Central memory CD8-positive, alpha-beta T cell (primary cell): Measurements from ENCODE around the gene YARS2.

Experiments
- ATAC-seq: fragments of 150-1000 bp; cut with Tn5 transposase; replicated peaks from 2 replicates; pipeline ENCODE4 v1.10.0; 2022; ENCODE audit warnings: mild to moderate bottlenecking, moderate FRiP score, moderate number of reproducible peaks; ENCODE audit not compliant: poor library complexity, severe bottlenecking; ENCODE audit errors: extremely low read depth
- DNase-seq, 2 donors: peaks; one replicate each; pipeline ENCODE4 v3.0.0; 2021; ENCODE audit warnings: low spot score in 2 of 2
- H3K27ac Mint-ChIP-seq: one replicate; pipeline ENCODE4 v1.8.0; 2022; ENCODE audit warnings: low read depth, mild to moderate bottlenecking, moderate library complexity, mixed read lengths
- H3K27me3 Mint-ChIP-seq: one replicate; pipeline ENCODE4 v1.8.0; 2022; ENCODE audit warnings: mixed read lengths
- H3K36me3 Mint-ChIP-seq: one replicate; pipeline ENCODE4 v1.8.0; 2022; ENCODE audit warnings: mild to moderate bottlenecking, moderate library complexity, mixed read lengths; ENCODE audit not compliant: insufficient read depth
- H3K4me1 Mint-ChIP-seq: one replicate; pipeline ENCODE4 v1.8.0; 2022; ENCODE audit warnings: mixed read lengths
- H3K4me3 Mint-ChIP-seq: one replicate; pipeline ENCODE4 v1.8.0; 2022; ENCODE audit warnings: mild to moderate bottlenecking, moderate library complexity, mixed read lengths
- H3K9me3 Mint-ChIP-seq: one replicate; pipeline ENCODE4 v1.8.0; 2022; ENCODE audit warnings: mixed read lengths

Gene YARS2

GRCh38 chr12:32755654-32756475 lies at the start of gene YARS2:
YARS2 (minus strand) TSS chr12:32755897; CDS start chr12:32755874, 23 bp downstream.
- Mint-ChIP-seq H3K27me3 (no peaks in the 10 kb centered on the region), H3K27ac (peak within 1 kb of the TSS; percentile 90), H3K4me1 (peaks cover 19% of the 10 kb centered on the region), H3K36me3 (peaks cover 38% of the 10 kb centered on the region), H3K4me3 (peak within 1 kb of the TSS; percentile 84), H3K9me3 (no peaks in the 10 kb centered on the region)
- DNase-seq, result peak; percentile 68 to 74
- ATAC-seq, result peak; percentile 85

GRCh38 chr12:32804301-32804700 lies 48.6 kb upstream of the YARS2 start:
- ATAC-seq (no peak), DNase-seq (no peak)
- Mint-ChIP-seq H3K4me1 (no peaks in the 10 kb centered on the region), H3K9me3 (peaks cover 5% of the 10 kb centered on the region), H3K27ac (no peak overlapping the region), H3K36me3 (no peaks in the 10 kb centered on the region), H3K27me3 (peaks cover 34% of the 10 kb centered on the region), H3K4me3 (no peak overlapping the region)

- Mint-ChIP-seq H3K27ac (no peak overlapping the region), H3K4me3 (no peak overlapping the region), H3K36me3 (no peaks in the 10 kb centered on the region), H3K27me3 (peaks cover 24% of the 10 kb centered on the region), H3K4me1 (no peaks in the 10 kb centered on the region), H3K9me3 (no peaks in the 10 kb centered on the region)
- DNase-seq, result no peak
- ATAC-seq, result no peak
Measured at GRCh38 chr12:32801269-32801980, 45.7 kb upstream of the YARS2 start.

GRCh38 chr12:32794281-32794680 lies 38.6 kb upstream of the YARS2 start:
- ATAC-seq (no peak), DNase-seq (no peak)
- H3K27ac Mint-ChIP-seq, result no peak overlapping the region
- no peaks in the 10 kb centered on the region for H3K9me3 Mint-ChIP-seq
- H3K27me3 Mint-ChIP-seq, result peaks cover 15% of the 10 kb centered on the region
- H3K4me3 Mint-ChIP-seq, result no peak overlapping the region
- no peaks in the 10 kb centered on the region for H3K4me1 Mint-ChIP-seq
- H3K36me3 Mint-ChIP-seq, result no peaks in the 10 kb centered on the region

- Mint-ChIP-seq H3K9me3 (no peaks in the 10 kb centered on the region), H3K4me3 (no peak overlapping the region), H3K36me3 (no peaks in the 10 kb centered on the region), H3K27ac (no peak overlapping the region), H3K4me1 (no peaks in the 10 kb centered on the region), H3K27me3 (peaks cover 24% of the 10 kb centered on the region)
- DNase-seq (no peak), ATAC-seq (no peak)
Measured at GRCh38 chr12:32789916-32790315, 34.2 kb upstream of the YARS2 start.

- H3K9me3 Mint-ChIP-seq, result no peaks in the 10 kb centered on the region
- no peaks in the 10 kb centered on the region for H3K36me3 Mint-ChIP-seq
- no peak overlapping the region for H3K4me3 Mint-ChIP-seq
- H3K27ac Mint-ChIP-seq, result no peak overlapping the region
- no peaks in the 10 kb centered on the region for H3K4me1 Mint-ChIP-seq
- ATAC-seq (no peak), DNase-seq (no peak)
- peaks cover 29% of the 10 kb centered on the region for H3K27me3 Mint-ChIP-seq
Measured at GRCh38 chr12:32789446-32789845, 33.7 kb upstream of the YARS2 start.

GRCh38 chr12:32788405-32788804 lies 32.7 kb upstream of the YARS2 start:
- Mint-ChIP-seq H3K9me3 (no peaks in the 10 kb centered on the region), H3K27me3 (peaks cover 24% of the 10 kb centered on the region), H3K4me1 (no peaks in the 10 kb centered on the region), H3K27ac (no peak overlapping the region), H3K4me3 (no peak overlapping the region), H3K36me3 (no peaks in the 10 kb centered on the region)
- DNase-seq (no peak), ATAC-seq (no peak)

GRCh38 chr12:32785557-32785956 lies 29.9 kb upstream of the YARS2 start:
- Mint-ChIP-seq H3K4me3 (no peak overlapping the region), H3K27me3 (peaks cover 31% of the 10 kb centered on the region), H3K36me3 (no peaks in the 10 kb centered on the region), H3K4me1 (no peaks in the 10 kb centered on the region), H3K9me3 (no peaks in the 10 kb centered on the region), H3K27ac (no peak overlapping the region)
- DNase-seq (no peak), ATAC-seq (no peak)

GRCh38 chr12:32783029-32783428 lies 27.3 kb upstream of the YARS2 start:
- Mint-ChIP-seq H3K9me3 (no peaks in the 10 kb centered on the region), H3K27me3 (peaks cover 55% of the 10 kb centered on the region), H3K4me1 (no peaks in the 10 kb centered on the region), H3K27ac (no peak overlapping the region), H3K4me3 (no peak overlapping the region), H3K36me3 (no peaks in the 10 kb centered on the region)
- DNase-seq (no peak), ATAC-seq (no peak)

- H3K4me1 Mint-ChIP-seq, result no peaks in the 10 kb centered on the region
- DNase-seq (no peak), ATAC-seq (no peak)
- H3K4me3 Mint-ChIP-seq, result no peak overlapping the region
- H3K27me3 Mint-ChIP-seq, result peaks cover 63% of the 10 kb centered on the region
- no peaks in the 10 kb centered on the region for H3K9me3 Mint-ChIP-seq
- no peaks in the 10 kb centered on the region for H3K36me3 Mint-ChIP-seq
- H3K27ac Mint-ChIP-seq, result no peak overlapping the region
Measured at GRCh38 chr12:32780071-32780470, 24.4 kb upstream of the YARS2 start.

- Mint-ChIP-seq H3K27me3 (peaks cover 64% of the 10 kb centered on the region), H3K4me1 (no peaks in the 10 kb centered on the region), H3K4me3 (no peak overlapping the region), H3K27ac (no peak overlapping the region), H3K36me3 (no peaks in the 10 kb centered on the region), H3K9me3 (no peaks in the 10 kb centered on the region)
- no peak for DNase-seq
- ATAC-seq, result no peak
Measured at GRCh38 chr12:32777691-32778175, 22.0 kb upstream of the YARS2 start.

- ATAC-seq (no peak), DNase-seq (no peak)
- Mint-ChIP-seq H3K36me3 (no peaks in the 10 kb centered on the region), H3K4me1 (no peaks in the 10 kb centered on the region), H3K27ac (no peak overlapping the region), H3K27me3 (peaks cover 69% of the 10 kb centered on the region), H3K4me3 (no peak overlapping the region), H3K9me3 (no peaks in the 10 kb centered on the region)
Measured at GRCh38 chr12:32777159-32777558, 21.5 kb upstream of the YARS2 start.

GRCh38 chr12:32776258-32776657 lies 20.6 kb upstream of the YARS2 start:
- Mint-ChIP-seq H3K9me3 (no peaks in the 10 kb centered on the region), H3K27me3 (peaks cover 69% of the 10 kb centered on the region), H3K36me3 (no peaks in the 10 kb centered on the region), H3K4me3 (no peak overlapping the region), H3K27ac (no peak overlapping the region), H3K4me1 (no peaks in the 10 kb centered on the region)
- ATAC-seq (no peak), DNase-seq (no peak)
